Left ventricle myocardium inferior (tissue), 1 donor: ENCODE measurements around the gene LRRC10B. TPM values are rescaled to one million over a fixed set of nuclear protein-coding genes. Genes with fewer than 3 reads are reported as not detected.
A peak's percentile ranks its signal among the peaks of the same experiment; 100 is the strongest.

Source experiments
- DNase-seq: peaks from one replicate; pipeline ENCODE4 v3.0.0-alpha.2; 2020
- H3K27ac ChIP-seq: fragments of 200-600 bp; replicated peaks from 2 replicates; pipeline ENCODE4 v1.8.0; 2021
- H3K27me3 ChIP-seq: fragments of 200-600 bp; 2 replicates; pipeline ENCODE4 v1.8.0; 2021; ENCODE audit warnings: low read depth
- H3K36me3 ChIP-seq: fragments of 200-600 bp; 2 replicates; pipeline ENCODE4 v1.8.0; 2021
- H3K4me1 ChIP-seq: fragments of 200-600 bp; 2 replicates; pipeline ENCODE4 v1.8.0; 2021
- H3K4me3 ChIP-seq: fragments of 200-600 bp; 2 replicates; pipeline ENCODE4 v1.8.0; 2021; ENCODE audit warnings: mild to moderate bottlenecking, moderate library complexity
- H3K9me3 ChIP-seq: fragments of 200-600 bp; replicated peaks from 2 replicates; pipeline ENCODE4 v1.8.0; 2021
- CTCF ChIP-seq: fragments of 200-600 bp; IDR thresholded peaks from 2 replicates; pipeline ENCODE4 v1.8.0; 2021; ENCODE audit warnings: antibody characterized with exemption, mild to moderate bottlenecking, borderline replicate concordance
- intact Hi-C: fragments of 100-400 bp; cut with micrococcal nuclease; formaldehyde crosslinking; loops from one replicate; pipeline ENCODE4 v1.11.0; 2022
- total RNA-seq: library from RNA; stranded (reverse); fragmentation: NEBNext Ultra II Directional; extraction: Animal tissue kit (Norgen Biotek cat#: 25700); gene quantifications from one replicate; pipeline ENCODE4 v1.2.1, GENCODE V29; 2021
- donor health status: DM: no; HTN: yes; CAD: no; lungs with severe emphysema.

Gene LRRC10B
- total RNA-seq, 1 donor from 2014 or later = 0.88 TPM

GRCh38 chr11:61535998-61536675 lies 27.6 kb downstream of the LRRC10B start:
- no peak for DNase-seq
- H3K9me3 ChIP-seq = no peaks in the 10 kb centered on the region
- peaks cover 51% of the 10 kb centered on the region for H3K4me1 ChIP-seq
- TF ChIP-seq CTCF = no peak
- no peak overlapping the region for H3K4me3 ChIP-seq
- H3K36me3 ChIP-seq = no peaks in the 10 kb centered on the region
- peak overlapping the region; percentile 87 for H3K27ac ChIP-seq
- intact Hi-C loops = no loop called here
- no peaks in the 10 kb centered on the region for H3K27me3 ChIP-seq

- no peaks in the 10 kb centered on the region for H3K36me3 ChIP-seq
- no peak overlapping the region for H3K27ac ChIP-seq
- TF ChIP-seq CTCF = no peak
- no peaks in the 10 kb centered on the region for H3K9me3 ChIP-seq
- peaks cover 56% of the 10 kb centered on the region for H3K4me1 ChIP-seq
- intact Hi-C loops = no loop called here
- no peak for DNase-seq
- H3K4me3 ChIP-seq = no peak overlapping the region
- no peaks in the 10 kb centered on the region for H3K27me3 ChIP-seq
Observed at GRCh38 chr11:61536676-61537270, 28.2 kb downstream of the LRRC10B start.

- H3K27me3 ChIP-seq = no peaks in the 10 kb centered on the region
- peaks cover 61% of the 10 kb centered on the region for H3K4me1 ChIP-seq
- H3K36me3 ChIP-seq = no peaks in the 10 kb centered on the region
- H3K4me3 ChIP-seq = no peak overlapping the region
- DNase-seq = no peak
- H3K27ac ChIP-seq = no peak overlapping the region
- intact Hi-C loops = no loop called here
- TF ChIP-seq CTCF = no peak
- no peaks in the 10 kb centered on the region for H3K9me3 ChIP-seq
Observed at GRCh38 chr11:61537326-61537725, 28.8 kb downstream of the LRRC10B start.

GRCh38 chr11:61538636-61538961 lies 30.1 kb downstream of the LRRC10B start:
- DNase-seq = no peak

GRCh38 chr11:61539006-61539405 lies 30.5 kb downstream of the LRRC10B start:
- H3K4me3 ChIP-seq = no peak overlapping the region
- no peak overlapping the region for H3K27ac ChIP-seq
- H3K9me3 ChIP-seq = no peaks in the 10 kb centered on the region
- intact Hi-C loops = no loop called here
- no peaks in the 10 kb centered on the region for H3K27me3 ChIP-seq
- H3K36me3 ChIP-seq = no peaks in the 10 kb centered on the region
- H3K4me1 ChIP-seq = peaks cover 60% of the 10 kb centered on the region
- no peak for DNase-seq
- no peak for TF ChIP-seq CTCF

More at GRCh38 chr11:61538636-61538961, 30.1 kb downstream of the LRRC10B start:
- TF ChIP-seq CTCF = no peak
- intact Hi-C loops = no loop called here
- Histone ChIP-seq H3K27me3 (no peaks in the 10 kb centered on the region), H3K27ac (no peak overlapping the region), H3K4me3 (no peak overlapping the region), H3K9me3 (no peaks in the 10 kb centered on the region), H3K4me1 (peaks cover 64% of the 10 kb centered on the region), H3K36me3 (no peaks in the 10 kb centered on the region)
